T-helper 2 cell (primary cell): ENCODE data around the gene CGB7.

Source experiments
- DNase-seq, 5 experiments: peaks; one replicate each; pipeline versions ENCODE4 v3.0.0 to v3.0.0-alpha.2; 2012 to 2022

The CGB7 gene

DNA sequence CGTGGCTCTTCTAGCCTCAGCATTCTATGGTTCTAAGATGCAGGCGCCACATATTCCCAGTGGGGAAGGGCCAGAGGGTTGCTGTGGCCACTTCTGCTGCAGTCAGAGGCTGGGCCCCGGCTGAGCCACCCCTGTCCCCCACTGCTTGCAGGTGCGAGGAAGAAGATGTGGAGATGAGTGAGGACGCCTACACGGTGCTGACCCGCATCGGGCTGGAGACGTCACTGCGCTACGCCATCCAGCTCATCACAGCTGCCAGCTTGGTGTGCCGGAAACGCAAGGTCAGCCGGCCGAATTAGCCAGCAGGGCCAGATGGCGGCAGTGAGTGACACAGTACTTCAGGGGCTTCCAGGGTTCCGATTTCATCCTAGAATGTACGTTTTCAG lies 42.7 kb downstream of the CGB7 start:
- DNase-seq: no peak

DNA sequence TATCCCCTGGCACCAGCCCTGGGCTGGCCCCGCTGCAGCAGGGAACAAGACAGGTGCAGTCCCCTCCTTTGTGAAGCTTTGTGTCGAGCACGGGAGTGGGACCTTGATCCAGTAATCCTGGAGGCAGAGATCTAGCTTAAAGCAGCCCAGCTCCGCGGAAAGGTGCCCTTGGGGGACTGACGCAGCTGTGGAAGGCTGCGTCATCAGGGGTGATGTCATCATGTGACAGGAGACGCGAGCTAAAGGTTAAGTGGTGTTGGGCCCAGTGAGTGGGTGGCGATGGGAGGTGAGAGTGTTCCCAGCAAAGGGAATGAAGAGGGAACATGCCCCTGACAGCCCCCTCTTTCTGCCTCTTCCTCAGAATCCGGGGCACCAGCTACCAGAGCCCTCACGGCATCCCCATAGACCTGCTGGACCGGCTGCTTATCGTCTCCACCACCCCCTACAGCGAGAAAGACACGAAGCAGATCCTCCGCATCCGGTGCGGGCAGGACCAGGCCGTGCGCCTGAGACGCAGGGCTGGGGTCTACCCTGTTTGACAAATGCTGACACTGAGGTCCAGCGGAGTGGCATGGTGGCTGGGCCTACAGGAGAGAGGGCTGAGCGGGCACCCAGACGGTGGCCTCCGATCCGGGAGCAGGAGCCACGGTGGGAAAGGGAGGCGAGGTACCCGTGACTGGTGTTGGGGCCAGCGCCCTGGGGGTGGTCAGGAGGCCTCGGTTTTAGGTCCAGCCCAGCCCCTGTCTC lies 43.3 kb downstream of the CGB7 start:
- DNase-seq: no peak

DNA sequence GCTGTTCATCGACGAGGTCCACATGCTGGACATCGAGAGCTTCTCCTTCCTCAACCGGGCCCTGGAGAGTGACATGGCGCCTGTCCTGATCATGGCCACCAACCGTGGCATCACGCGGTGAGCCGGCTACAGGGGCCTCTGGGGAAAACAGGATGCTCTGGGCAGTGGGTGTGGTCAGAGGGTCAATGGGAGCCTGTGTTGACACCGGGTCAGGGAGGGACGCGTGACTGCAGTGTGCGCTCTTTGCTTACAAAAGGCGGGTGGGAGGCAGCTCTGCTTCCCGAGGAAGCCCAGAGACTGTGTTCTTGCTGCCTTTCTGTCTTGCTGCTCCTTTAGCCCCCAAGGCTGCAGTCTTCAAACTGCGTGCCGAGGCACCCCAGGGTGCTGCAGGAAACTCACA lies 46.4 kb downstream of the CGB7 start:
- DNase-seq: no peak

DNA sequence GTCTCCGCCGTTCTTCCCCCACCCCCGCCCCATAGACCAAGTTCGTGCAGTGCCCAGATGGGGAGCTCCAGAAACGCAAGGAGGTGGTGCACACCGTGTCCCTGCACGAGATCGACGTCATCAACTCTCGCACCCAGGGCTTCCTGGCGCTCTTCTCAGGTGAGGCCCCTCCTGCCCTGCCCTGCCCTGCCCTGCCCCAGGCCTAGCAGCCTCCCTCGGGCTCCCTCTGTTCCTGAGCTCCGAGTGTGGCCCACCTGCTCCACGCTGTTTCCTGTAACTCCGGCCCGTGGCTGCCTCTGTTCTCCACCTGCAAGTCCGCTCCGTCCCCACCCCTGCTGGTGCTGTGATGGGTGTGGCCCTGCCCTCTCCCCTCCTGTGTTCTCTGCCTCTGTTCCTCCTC lies 47.1 kb downstream of the CGB7 start:
- no peak for DNase-seq

DNA sequence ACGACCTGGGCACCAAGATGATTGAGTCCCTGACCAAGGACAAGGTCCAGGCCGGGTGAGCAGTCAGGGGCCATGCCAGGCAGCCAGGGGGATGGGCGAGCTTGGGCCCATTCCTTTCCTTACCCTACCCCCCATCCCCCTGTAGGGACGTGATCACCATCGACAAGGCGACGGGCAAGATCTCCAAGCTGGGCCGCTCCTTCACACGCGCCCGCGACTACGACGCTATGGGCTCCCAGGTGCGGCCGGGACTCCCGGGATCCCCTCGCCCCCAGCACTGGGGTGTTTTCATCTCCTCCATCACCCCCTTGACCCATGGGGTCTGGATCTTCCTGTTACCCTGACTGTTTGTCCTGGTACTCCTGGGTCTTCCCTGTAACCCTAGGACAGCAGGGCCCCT lies 47.7 kb downstream of the CGB7 start:
- no peak for DNase-seq

DNA sequence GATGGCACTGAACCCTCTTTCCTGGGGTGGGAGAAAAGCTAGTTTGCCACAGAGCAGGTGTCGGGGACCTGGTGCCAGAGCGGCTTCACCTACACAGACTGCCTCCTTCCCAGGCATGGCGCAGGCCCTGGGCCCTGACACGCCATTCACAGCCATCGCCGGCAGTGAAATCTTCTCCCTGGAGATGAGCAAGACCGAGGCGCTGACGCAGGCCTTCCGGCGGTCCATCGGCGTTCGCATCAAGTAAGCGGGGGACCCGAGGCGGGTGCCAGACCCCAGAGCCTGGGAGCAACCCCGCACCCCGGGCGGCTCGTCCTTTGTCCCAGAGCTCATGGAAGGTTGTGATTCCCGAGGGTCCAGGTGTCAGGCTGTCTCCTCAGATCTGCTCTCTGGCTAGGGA lies 50.6 kb downstream of the CGB7 start:
- DNase-seq: no peak

DNA sequence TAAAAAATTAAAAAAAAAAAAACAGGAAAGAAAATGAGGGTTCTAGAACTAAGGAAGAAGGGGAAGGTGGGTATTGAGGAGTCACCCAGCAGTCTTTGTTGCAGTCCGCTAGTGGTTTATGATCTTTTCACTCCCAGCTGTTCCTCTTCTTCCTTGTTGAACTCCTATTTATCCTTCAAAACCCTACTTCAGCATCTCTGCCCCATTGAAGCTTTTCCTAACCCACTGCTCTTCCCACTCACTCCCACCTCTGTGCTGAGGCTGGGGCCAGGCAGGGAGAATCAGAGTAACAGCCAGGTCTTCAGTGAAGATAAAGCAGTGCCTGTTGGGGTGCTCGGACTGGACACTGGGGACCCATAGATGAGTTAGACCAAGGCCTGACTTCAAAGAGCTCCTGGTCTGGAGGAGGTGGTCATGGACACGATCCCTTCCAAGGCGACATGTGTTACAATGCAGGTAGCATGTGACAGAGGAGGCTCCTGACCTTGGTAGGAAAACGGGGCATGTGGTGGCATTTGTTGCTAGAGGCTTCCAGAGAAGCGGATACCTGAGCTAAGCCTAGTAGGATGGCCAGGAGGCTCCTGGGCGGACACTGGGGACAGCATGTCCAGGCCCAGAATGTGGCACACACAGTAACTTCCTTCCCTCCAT lies 52.5 kb downstream of the CGB7 start:
- DNase-seq: no peak
